ENCODE results near the gene SASH1. TPM values are rescaled to one million over a fixed set of nuclear protein-coding genes. Genes with fewer than 3 reads are reported as not detected.

The SASH1 gene
- total and polyA plus RNA-seq, 2 of the 8 experiments (the other 6 are each of a cell fraction or from before 2014, with no cell fraction given): 6.0 to 20.2 TPM

DNA sequence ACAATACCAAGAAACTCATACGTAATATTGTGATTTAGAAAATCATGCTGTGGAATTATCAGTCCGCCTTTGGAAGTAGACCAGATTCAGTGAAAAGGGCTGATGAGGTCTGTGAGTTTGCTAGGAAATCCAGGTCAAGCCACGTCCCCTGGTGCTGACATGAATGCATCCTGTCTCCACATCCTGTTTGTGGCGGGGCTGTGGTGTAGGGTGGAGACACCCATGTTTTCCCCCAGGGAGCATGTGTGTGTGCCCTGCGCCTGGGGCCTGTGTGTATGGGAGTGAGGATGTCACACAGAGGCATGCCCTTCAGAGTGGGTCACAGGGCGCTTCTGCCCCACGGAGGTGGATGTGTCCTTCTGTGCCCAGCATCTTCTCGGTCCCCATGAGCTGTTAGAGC is 109.1 kb downstream of the SASH1 start (continued):
- TF ChIP-seq, protein P1, sequence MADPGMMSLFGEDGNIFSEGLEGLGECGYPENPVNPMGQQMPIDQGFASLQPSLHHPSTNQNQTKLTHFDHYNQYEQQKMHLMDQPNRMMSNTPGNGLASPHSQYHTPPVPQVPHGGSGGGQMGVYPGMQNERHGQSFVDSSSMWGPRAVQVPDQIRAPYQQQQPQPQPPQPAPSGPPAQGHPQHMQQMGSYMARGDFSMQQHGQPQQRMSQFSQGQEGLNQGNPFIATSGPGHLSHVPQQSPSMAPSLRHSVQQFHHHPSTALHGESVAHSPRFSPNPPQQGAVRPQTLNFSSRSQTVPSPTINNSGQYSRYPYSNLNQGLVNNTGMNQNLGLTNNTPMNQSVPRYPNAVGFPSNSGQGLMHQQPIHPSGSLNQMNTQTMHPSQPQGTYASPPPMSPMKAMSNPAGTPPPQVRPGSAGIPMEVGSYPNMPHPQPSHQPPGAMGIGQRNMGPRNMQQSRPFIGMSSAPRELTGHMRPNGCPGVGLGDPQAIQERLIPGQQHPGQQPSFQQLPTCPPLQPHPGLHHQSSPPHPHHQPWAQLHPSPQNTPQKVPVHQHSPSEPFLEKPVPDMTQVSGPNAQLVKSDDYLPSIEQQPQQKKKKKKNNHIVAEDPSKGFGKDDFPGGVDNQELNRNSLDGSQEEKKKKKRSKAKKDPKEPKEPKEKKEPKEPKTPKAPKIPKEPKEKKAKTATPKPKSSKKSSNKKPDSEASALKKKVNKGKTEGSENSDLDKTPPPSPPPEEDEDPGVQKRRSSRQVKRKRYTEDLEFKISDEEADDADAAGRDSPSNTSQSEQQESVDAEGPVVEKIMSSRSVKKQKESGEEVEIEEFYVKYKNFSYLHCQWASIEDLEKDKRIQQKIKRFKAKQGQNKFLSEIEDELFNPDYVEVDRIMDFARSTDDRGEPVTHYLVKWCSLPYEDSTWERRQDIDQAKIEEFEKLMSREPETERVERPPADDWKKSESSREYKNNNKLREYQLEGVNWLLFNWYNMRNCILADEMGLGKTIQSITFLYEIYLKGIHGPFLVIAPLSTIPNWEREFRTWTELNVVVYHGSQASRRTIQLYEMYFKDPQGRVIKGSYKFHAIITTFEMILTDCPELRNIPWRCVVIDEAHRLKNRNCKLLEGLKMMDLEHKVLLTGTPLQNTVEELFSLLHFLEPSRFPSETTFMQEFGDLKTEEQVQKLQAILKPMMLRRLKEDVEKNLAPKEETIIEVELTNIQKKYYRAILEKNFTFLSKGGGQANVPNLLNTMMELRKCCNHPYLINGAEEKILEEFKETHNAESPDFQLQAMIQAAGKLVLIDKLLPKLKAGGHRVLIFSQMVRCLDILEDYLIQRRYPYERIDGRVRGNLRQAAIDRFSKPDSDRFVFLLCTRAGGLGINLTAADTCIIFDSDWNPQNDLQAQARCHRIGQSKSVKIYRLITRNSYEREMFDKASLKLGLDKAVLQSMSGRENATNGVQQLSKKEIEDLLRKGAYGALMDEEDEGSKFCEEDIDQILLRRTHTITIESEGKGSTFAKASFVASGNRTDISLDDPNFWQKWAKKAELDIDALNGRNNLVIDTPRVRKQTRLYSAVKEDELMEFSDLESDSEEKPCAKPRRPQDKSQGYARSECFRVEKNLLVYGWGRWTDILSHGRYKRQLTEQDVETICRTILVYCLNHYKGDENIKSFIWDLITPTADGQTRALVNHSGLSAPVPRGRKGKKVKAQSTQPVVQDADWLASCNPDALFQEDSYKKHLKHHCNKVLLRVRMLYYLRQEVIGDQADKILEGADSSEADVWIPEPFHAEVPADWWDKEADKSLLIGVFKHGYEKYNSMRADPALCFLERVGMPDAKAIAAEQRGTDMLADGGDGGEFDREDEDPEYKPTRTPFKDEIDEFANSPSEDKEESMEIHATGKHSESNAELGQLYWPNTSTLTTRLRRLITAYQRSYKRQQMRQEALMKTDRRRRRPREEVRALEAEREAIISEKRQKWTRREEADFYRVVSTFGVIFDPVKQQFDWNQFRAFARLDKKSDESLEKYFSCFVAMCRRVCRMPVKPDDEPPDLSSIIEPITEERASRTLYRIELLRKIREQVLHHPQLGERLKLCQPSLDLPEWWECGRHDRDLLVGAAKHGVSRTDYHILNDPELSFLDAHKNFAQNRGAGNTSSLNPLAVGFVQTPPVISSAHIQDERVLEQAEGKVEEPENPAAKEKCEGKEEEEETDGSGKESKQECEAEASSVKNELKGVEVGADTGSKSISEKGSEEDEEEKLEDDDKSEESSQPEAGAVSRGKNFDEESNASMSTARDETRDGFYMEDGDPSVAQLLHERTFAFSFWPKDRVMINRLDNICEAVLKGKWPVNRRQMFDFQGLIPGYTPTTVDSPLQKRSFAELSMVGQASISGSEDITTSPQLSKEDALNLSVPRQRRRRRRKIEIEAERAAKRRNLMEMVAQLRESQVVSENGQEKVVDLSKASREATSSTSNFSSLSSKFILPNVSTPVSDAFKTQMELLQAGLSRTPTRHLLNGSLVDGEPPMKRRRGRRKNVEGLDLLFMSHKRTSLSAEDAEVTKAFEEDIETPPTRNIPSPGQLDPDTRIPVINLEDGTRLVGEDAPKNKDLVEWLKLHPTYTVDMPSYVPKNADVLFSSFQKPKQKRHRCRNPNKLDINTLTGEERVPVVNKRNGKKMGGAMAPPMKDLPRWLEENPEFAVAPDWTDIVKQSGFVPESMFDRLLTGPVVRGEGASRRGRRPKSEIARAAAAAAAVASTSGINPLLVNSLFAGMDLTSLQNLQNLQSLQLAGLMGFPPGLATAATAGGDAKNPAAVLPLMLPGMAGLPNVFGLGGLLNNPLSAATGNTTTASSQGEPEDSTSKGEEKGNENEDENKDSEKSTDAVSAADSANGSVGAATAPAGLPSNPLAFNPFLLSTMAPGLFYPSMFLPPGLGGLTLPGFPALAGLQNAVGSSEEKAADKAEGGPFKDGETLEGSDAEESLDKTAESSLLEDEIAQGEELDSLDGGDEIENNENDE (IDR thresholded peaks at IDR 0.05; ENCODE audit: insufficient replicate concordance, low read length): no peak
- no peak for TF ChIP-seq BRCA1 (IDR thresholded peaks at IDR 0.05; ENCODE audit: low read depth, low read length)
- TF ChIP-seq FOSL1 (IDR thresholded peaks at IDR 0.05; ENCODE audit: insufficient read depth, low read depth, low read length): no peak
- no peak for TF ChIP-seq TCF12 (IDR thresholded peaks at IDR 0.05; ENCODE audit: low read depth, low read length)
- no peak for TF ChIP-seq KDM4A (IDR thresholded peaks at IDR 0.05; ENCODE audit: low read depth, low read length, severe bottlenecking)

Data from H1 (cell line).